ENCODE measurements around the gene RHO. TPM values are rescaled to one million over a fixed set of nuclear protein-coding genes. Genes with fewer than 3 reads are reported as not detected.

Gene RHO
- total RNA-seq, 1 experiment from 2014 or later: not detected

GRCh38 chr3:129518038-129518561 is 10.3 kb upstream of the RHO start:
- Histone ChIP-seq H3K23ac (ENCODE audit: insufficient read length, low read depth, low read length) (no peak overlapping the region), H2BK120ac (ENCODE audit: low read depth, low read length, poor library complexity, severe bottlenecking) (no peak overlapping the region), H3K9ac (ENCODE audit: extremely low read depth, insufficient read length, low read length) (no peak overlapping the region), H3K23me2 (ENCODE audit: insufficient read length, low read depth, low read length, poor library complexity, severe bottlenecking) (no peaks in the 10 kb centered on the region), H3K4me2 (ENCODE audit: insufficient read depth, insufficient read length, low read length) (no peak overlapping the region), H4K20me1 (ENCODE audit: control insufficient read depth, insufficient read depth, insufficient read length) (no peaks in the 10 kb centered on the region), H3K79me2 (ENCODE audit: insufficient read depth, low read length) (no peaks in the 10 kb centered on the region), H2AK5ac (ENCODE audit: insufficient read length, low read length) (no peak overlapping the region), H3K56ac (ENCODE audit: insufficient read length, low read depth, low read length) (no peak overlapping the region), H2BK12ac (ENCODE audit: insufficient read length, low read depth, low read length) (no peak overlapping the region), H3K27me3 (ENCODE audit: insufficient read depth, low read length) (no peaks in the 10 kb centered on the region; the same call in 1 of the 2 replicates), H3T11ph (ENCODE audit: low read length) (no peak overlapping the region), H2BK5ac (ENCODE audit: insufficient read length, low read length) (no peak overlapping the region), H3K79me1 (ENCODE audit: insufficient read depth, low read depth, low read length, poor library complexity, severe bottlenecking) (no peaks in the 10 kb centered on the region), H4K5ac (ENCODE audit: insufficient read length, low read depth, low read length) (no peak overlapping the region), H3K18ac (ENCODE audit: insufficient read length, low read depth, low read length) (no peak overlapping the region), H3K4me1 (ENCODE audit: insufficient read depth, low read length) (no peaks in the 10 kb centered on the region), H3K14ac (ENCODE audit: insufficient read depth, low read length) (no peak overlapping the region), H4K91ac (ENCODE audit: insufficient read length, low read depth, low read length) (no peak overlapping the region), H2AFZ (ENCODE audit: low read length) (no peak overlapping the region), H3K4ac (ENCODE audit: low read depth, low read length) (no peak overlapping the region), H2BK15ac (ENCODE audit: low read depth, low read length) (no peak overlapping the region), H2BK20ac (ENCODE audit: low read depth, low read length, poor library complexity, severe bottlenecking) (no peak overlapping the region), H3K9me3 (ENCODE audit: control insufficient read depth, low read depth, low read length) (no peaks in the 10 kb centered on the region), H3K27ac (ENCODE audit: insufficient read length, low read depth, low read length) (no peak overlapping the region), H4K8ac (replicated peaks; ENCODE audit: insufficient read length, low read depth, low read length) (no peak overlapping the region)
- no peak for DNase-seq
- no peak for TF ChIP-seq CTCF (conservative IDR thresholded peaks at IDR 0.05)
- Mint-ChIP-seq H3K4me3 (no peak overlapping the region), H3K4me1 (peaks cover 4 to 6% of the 10 kb centered on the region in 2 experiments; a peak in 3 of 4 replicates), H3K27me3 (ENCODE audit: low read depth) (no peaks in the 10 kb centered on the region), H3K36me3 (ENCODE audit: insufficient read depth in 1 of 3, low read depth in 3 of 3) (peaks cover 7 to 16% (median 10%) of the 10 kb centered on the region in 3 experiments), H3K9me3 (no peaks in the 10 kb centered on the region), H3K27ac (peak overlapping the region in 2 of 3 experiments; percentile 14 to 35; a peak in 1 of 7 replicates)
- no CpG with 5 or more reads among the region's 8 CpGs for WGBS (ENCODE audit: extremely low coverage, insufficient read length, low lambda C conversion rate)
